ENCODE measurements around the gene MAFG. TPM values are rescaled to one million over a fixed set of nuclear protein-coding genes. Genes with fewer than 3 reads are reported as not detected.

MAFG gene
- total and polyA plus RNA-seq, 9 of the 15 experiments (the other 6 are each of a cell fraction or from before 2014, with no cell fraction given), result 1.1 to 58.1 (median 24.9) TPM

DNA sequence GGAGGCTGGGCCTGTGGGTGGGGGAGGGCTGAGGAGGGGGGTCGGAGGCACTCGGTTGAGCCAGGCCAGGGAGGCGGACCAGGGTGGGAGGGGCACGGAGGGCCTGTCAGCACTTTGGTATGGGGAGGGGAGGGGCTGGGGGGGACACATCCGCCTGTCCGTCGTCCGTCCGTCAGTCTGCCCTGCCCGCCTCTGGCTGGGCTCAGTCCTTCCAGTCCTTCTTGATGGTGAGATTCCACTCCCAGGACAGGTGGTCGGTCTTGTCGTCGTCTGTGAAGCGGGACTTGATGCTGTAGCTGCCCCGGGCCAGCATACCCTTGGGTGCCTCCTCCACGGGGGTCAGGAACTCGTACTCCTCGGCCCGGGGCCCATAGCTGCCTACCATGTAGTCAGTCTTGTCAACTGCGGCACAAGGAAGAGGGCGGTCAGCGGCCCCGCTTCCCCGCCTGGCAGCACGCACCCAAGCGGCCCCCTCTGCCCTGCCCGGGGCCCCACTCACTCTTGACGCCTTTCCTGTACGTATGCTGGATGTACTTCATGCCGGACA, 58.8 kb downstream of the MAFG start (continued):
- TF ChIP-seq ATF1 (CRISPR knock-in tag; IDR thresholded peaks at IDR 0.05) (no peak), ATF1 (tag; IDR thresholded peaks at IDR 0.05) (no peak), ZNF263 (CRISPR knock-in tag; IDR thresholded peaks at IDR 0.05; ENCODE audit: borderline replicate concordance) (no peak; the same call in 1 of the 2 replicates), MXI1 (IDR thresholded peaks at IDR 0.05; ENCODE audit: low read depth, low read length) (no peak), SMAD3 (CRISPR knock-in tag; conservative IDR thresholded peaks at IDR 0.05) (no peak), SP1 (CRISPR knock-in tag; IDR thresholded peaks at IDR 0.05) (no peak), HNRNPL (IDR thresholded peaks at IDR 0.05; ENCODE audit: low read depth, low read length) (0 out of 2 replicates have a peak, but pooled peaks have one; percentile 4), ZBED1 (IDR thresholded peaks at IDR 0.05) (no peak), PPARD (CRISPR knock-in tag; IDR thresholded peaks at IDR 0.05) (no peak), ZFP30 (CRISPR knock-in tag; IDR thresholded peaks at IDR 0.05; ENCODE audit: borderline replicate concordance) (no peak)
- TF ChIP-seq, protein P1, sequence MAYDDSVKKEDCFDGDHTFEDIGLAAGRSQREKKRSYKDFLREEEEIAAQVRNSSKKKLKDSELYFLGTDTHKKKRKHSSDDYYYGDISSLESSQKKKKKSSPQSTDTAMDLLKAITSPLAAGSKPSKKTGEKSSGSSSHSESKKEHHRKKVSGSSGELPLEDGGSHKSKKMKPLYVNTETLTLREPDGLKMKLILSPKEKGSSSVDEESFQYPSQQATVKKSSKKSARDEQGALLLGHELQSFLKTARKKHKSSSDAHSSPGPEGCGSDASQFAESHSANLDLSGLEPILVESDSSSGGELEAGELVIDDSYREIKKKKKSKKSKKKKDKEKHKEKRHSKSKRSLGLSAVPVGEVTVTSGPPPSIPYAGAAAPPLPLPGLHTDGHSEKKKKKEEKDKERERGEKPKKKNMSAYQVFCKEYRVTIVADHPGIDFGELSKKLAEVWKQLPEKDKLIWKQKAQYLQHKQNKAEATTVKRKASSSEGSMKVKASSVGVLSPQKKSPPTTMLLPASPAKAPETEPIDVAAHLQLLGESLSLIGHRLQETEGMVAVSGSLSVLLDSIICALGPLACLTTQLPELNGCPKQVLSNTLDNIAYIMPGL (CRISPR knock-in tag; IDR thresholded peaks at IDR 0.05), result no peak
- TF ChIP-seq, protein P2, sequence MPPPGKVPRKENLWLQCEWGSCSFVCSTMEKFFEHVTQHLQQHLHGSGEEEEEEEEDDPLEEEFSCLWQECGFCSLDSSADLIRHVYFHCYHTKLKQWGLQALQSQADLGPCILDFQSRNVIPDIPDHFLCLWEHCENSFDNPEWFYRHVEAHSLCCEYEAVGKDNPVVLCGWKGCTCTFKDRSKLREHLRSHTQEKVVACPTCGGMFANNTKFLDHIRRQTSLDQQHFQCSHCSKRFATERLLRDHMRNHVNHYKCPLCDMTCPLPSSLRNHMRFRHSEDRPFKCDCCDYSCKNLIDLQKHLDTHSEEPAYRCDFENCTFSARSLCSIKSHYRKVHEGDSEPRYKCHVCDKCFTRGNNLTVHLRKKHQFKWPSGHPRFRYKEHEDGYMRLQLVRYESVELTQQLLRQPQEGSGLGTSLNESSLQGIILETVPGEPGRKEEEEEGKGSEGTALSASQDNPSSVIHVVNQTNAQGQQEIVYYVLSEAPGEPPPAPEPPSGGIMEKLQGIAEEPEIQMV (tag; conservative IDR thresholded peaks at IDR 0.05; ENCODE audit: low read depth), result no peak
- TF ChIP-seq, protein P3, sequence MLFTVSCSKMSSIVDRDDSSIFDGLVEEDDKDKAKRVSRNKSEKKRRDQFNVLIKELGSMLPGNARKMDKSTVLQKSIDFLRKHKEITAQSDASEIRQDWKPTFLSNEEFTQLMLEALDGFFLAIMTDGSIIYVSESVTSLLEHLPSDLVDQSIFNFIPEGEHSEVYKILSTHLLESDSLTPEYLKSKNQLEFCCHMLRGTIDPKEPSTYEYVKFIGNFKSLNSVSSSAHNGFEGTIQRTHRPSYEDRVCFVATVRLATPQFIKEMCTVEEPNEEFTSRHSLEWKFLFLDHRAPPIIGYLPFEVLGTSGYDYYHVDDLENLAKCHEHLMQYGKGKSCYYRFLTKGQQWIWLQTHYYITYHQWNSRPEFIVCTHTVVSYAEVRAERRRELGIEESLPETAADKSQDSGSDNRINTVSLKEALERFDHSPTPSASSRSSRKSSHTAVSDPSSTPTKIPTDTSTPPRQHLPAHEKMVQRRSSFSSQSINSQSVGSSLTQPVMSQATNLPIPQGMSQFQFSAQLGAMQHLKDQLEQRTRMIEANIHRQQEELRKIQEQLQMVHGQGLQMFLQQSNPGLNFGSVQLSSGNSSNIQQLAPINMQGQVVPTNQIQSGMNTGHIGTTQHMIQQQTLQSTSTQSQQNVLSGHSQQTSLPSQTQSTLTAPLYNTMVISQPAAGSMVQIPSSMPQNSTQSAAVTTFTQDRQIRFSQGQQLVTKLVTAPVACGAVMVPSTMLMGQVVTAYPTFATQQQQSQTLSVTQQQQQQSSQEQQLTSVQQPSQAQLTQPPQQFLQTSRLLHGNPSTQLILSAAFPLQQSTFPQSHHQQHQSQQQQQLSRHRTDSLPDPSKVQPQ (CRISPR knock-in tag; IDR thresholded peaks at IDR 0.05; ENCODE audit: borderline replicate concordance), result no peak
- TF ChIP-seq, protein P4, sequence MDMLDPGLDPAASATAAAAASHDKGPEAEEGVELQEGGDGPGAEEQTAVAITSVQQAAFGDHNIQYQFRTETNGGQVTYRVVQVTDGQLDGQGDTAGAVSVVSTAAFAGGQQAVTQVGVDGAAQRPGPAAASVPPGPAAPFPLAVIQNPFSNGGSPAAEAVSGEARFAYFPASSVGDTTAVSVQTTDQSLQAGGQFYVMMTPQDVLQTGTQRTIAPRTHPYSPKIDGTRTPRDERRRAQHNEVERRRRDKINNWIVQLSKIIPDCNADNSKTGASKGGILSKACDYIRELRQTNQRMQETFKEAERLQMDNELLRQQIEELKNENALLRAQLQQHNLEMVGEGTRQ (CRISPR knock-in tag; IDR thresholded peaks at IDR 0.05), result no peak
- TF ChIP-seq, protein P5, sequence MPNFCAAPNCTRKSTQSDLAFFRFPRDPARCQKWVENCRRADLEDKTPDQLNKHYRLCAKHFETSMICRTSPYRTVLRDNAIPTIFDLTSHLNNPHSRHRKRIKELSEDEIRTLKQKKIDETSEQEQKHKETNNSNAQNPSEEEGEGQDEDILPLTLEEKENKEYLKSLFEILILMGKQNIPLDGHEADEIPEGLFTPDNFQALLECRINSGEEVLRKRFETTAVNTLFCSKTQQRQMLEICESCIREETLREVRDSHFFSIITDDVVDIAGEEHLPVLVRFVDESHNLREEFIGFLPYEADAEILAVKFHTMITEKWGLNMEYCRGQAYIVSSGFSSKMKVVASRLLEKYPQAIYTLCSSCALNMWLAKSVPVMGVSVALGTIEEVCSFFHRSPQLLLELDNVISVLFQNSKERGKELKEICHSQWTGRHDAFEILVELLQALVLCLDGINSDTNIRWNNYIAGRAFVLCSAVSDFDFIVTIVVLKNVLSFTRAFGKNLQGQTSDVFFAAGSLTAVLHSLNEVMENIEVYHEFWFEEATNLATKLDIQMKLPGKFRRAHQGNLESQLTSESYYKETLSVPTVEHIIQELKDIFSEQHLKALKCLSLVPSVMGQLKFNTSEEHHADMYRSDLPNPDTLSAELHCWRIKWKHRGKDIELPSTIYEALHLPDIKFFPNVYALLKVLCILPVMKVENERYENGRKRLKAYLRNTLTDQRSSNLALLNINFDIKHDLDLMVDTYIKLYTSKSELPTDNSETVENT (CRISPR knock-in tag; IDR thresholded peaks at IDR 0.05), result no peak
